Thyroid gland (tissue), 4 donors: ENCODE results near the gene CCND1.

Experiments used
- CTCF ChIP-seq, 6 experiments: fragments of 200-600 bp in 3 of 6; fragments of 450-650 bp in 3 of 6; sonication (generic) in 3 of 6; IDR thresholded peaks; one replicate each; pipeline ENCODE4 v1.5.1; 2016 to 2019; ENCODE audit warnings: antibody characterized with exemption in 6 of 6, mild to moderate bottlenecking in 2 of 6, inconsistent platforms in 1 of 6, moderate library complexity in 1 of 6
- POLR2A ChIP-seq, 2 donors: fragments of 450-650 bp; IDR thresholded peaks; one replicate each; pipeline ENCODE4 v1.6.1; 2017; ENCODE audit warnings: antibody characterized with exemption in 2 of 2, mild to moderate bottlenecking in 2 of 2, moderate library complexity in 1 of 2

- TF ChIP-seq POLR2A (IDR thresholded peaks at IDR 0.05) (no peak), CTCF (IDR thresholded peaks at IDR 0.05) (no peak)
Observed at GRCh38 chr11:69657911-69658625, 17.1 kb downstream of the CCND1 start.
